ENCODE data around the gene NFKBIA. TPM values are rescaled to one million over a fixed set of nuclear protein-coding genes. Genes with fewer than 3 reads are reported as not detected.
"Not testable (repeated sequence)": the region's sequence is repeated elsewhere in the genome, so short reads cannot be mapped to it uniquely, and the experiment has no call there.

Gene NFKBIA
- total RNA-seq, 2 experiments from 2014 or later = 56.1 to 56.8 TPM

GRCh38 chr14:35389315-35389667, 15.3 kb downstream of the NFKBIA start:
- CTCF ChIA-PET = no interaction called here
- H3K4me1 Mint-ChIP-seq (ENCODE audit: low read depth) = no peaks in the 10 kb centered on the region
- H3K9me3 Mint-ChIP-seq (ENCODE audit: insufficient read depth) = no peaks in the 10 kb centered on the region
- ATAC-seq (no peak), DNase-seq (no peak)
- no peaks in the 10 kb centered on the region for H3K27me3 Mint-ChIP-seq (ENCODE audit: low read depth)
- no peaks in the 10 kb centered on the region for H3K36me3 Mint-ChIP-seq (ENCODE audit: low read depth)
- H3K27ac Mint-ChIP-seq = no peak overlapping the region
- H3K4me3 Mint-ChIP-seq = no peak overlapping the region
- POLR2A ChIA-PET = interaction anchor here (2.0 kb wide), 1 partner anchor 15 kb away, joined by 7 read pairs; the partner anchor contains the start of gene NFKBIA

GRCh38 chr14:35388656-35389314, 15.8 kb downstream of the NFKBIA start:
- no peak for DNase-seq
- H3K27ac Mint-ChIP-seq = no peak overlapping the region
- no peak for ATAC-seq
- CTCF ChIA-PET = no interaction called here
- no peaks in the 10 kb centered on the region for H3K36me3 Mint-ChIP-seq (ENCODE audit: low read depth)
- no peak overlapping the region for H3K4me3 Mint-ChIP-seq
- no peaks in the 10 kb centered on the region for H3K9me3 Mint-ChIP-seq (ENCODE audit: insufficient read depth)
- no peaks in the 10 kb centered on the region for H3K4me1 Mint-ChIP-seq (ENCODE audit: low read depth)
- no peaks in the 10 kb centered on the region for H3K27me3 Mint-ChIP-seq (ENCODE audit: low read depth)
- POLR2A ChIA-PET = interaction anchor here (0.8 to 2.0 kb wide), 2 partner anchors 14 to 16 kb away, joined by 3 to 7 read pairs; partner anchors contain the start of gene NFKBIA

- POLR2A ChIA-PET = interaction anchor here (0.8 to 1.5 kb wide), 2 partner anchors 15 to 17 kb away, joined by 3 to 4 read pairs; partner anchors contain the start of gene NFKBIA
- CTCF ChIA-PET = no interaction called here
- DNase-seq = no peak
- ATAC-seq = no peak
- Mint-ChIP-seq H3K27ac (no peak overlapping the region), H3K27me3 (ENCODE audit: low read depth) (no peaks in the 10 kb centered on the region), H3K4me1 (ENCODE audit: low read depth) (no peaks in the 10 kb centered on the region), H3K4me3 (no peak overlapping the region), H3K36me3 (ENCODE audit: low read depth) (no peaks in the 10 kb centered on the region), H3K9me3 (ENCODE audit: insufficient read depth) (no peaks in the 10 kb centered on the region)
Observed at GRCh38 chr14:35387713-35388579, 16.6 kb downstream of the NFKBIA start.

- ChIA-PET CTCF (interaction anchor here (1.0 kb wide), 1 partner anchor 19 kb away, joined by 3 read pairs; no protein-coding TSS in a partner anchor), POLR2A (interaction anchor here (1.5 kb wide), 1 partner anchor 18 kb away, joined by 4 read pairs; the partner anchor contains the start of gene NFKBIA)
- Mint-ChIP-seq H3K4me1 (ENCODE audit: low read depth) (no peaks in the 10 kb centered on the region), H3K27ac (no peak overlapping the region), H3K9me3 (ENCODE audit: insufficient read depth) (no peaks in the 10 kb centered on the region), H3K4me3 (no peak overlapping the region), H3K27me3 (ENCODE audit: low read depth) (no peaks in the 10 kb centered on the region), H3K36me3 (ENCODE audit: low read depth) (no peaks in the 10 kb centered on the region)
- DNase-seq (no peak), ATAC-seq (no peak)
Observed at GRCh38 chr14:35387219-35387618, 17.3 kb downstream of the NFKBIA start.

GRCh38 chr14:35386673-35387125, 17.9 kb downstream of the NFKBIA start:
- ATAC-seq = no peak
- no peak for DNase-seq
- ChIA-PET POLR2A (interaction anchor here (1.5 kb wide), 1 partner anchor 18 kb away, joined by 4 read pairs; the partner anchor contains the start of gene NFKBIA), CTCF (interaction anchor here (1.0 kb wide), 1 partner anchor 19 kb away, joined by 3 read pairs; no protein-coding TSS in a partner anchor)
- no peaks in the 10 kb centered on the region for H3K36me3 Mint-ChIP-seq (ENCODE audit: low read depth)
- no peaks in the 10 kb centered on the region for H3K4me1 Mint-ChIP-seq (ENCODE audit: low read depth)
- H3K4me3 Mint-ChIP-seq = no peak overlapping the region
- no peaks in the 10 kb centered on the region for H3K27me3 Mint-ChIP-seq (ENCODE audit: low read depth)
- no peaks in the 10 kb centered on the region for H3K9me3 Mint-ChIP-seq (ENCODE audit: insufficient read depth)
- H3K27ac Mint-ChIP-seq = no peak overlapping the region

GRCh38 chr14:35385042-35385839, 19.3 kb downstream of the NFKBIA start:
- CTCF ChIA-PET = no interaction called here

GRCh38 chr14:35384455-35385041, 20.0 kb downstream of the NFKBIA start:
- Mint-ChIP-seq H3K36me3 (ENCODE audit: low read depth) (no peaks in the 10 kb centered on the region), H3K9me3 (ENCODE audit: insufficient read depth) (no peaks in the 10 kb centered on the region), H3K4me1 (ENCODE audit: low read depth) (no peaks in the 10 kb centered on the region), H3K4me3 (no peak overlapping the region), H3K27ac (no peak overlapping the region), H3K27me3 (ENCODE audit: low read depth) (no peaks in the 10 kb centered on the region)
- ATAC-seq (no peak), DNase-seq (no peak)
- ChIA-PET CTCF (no interaction called here), POLR2A (no interaction called here)

More at GRCh38 chr14:35385042-35385839, 19.3 kb downstream of the NFKBIA start:
- no peaks in the 10 kb centered on the region for H3K9me3 Mint-ChIP-seq (ENCODE audit: insufficient read depth)
- no peaks in the 10 kb centered on the region for H3K4me1 Mint-ChIP-seq (ENCODE audit: low read depth)
- ATAC-seq (no peak), DNase-seq (no peak)
- no peak overlapping the region for H3K4me3 Mint-ChIP-seq
- H3K27me3 Mint-ChIP-seq (ENCODE audit: low read depth) = no peaks in the 10 kb centered on the region
- no peaks in the 10 kb centered on the region for H3K36me3 Mint-ChIP-seq (ENCODE audit: low read depth)
- no peak overlapping the region for H3K27ac Mint-ChIP-seq
- POLR2A ChIA-PET = no interaction called here

GRCh38 chr14:35383569-35384454, 20.7 kb downstream of the NFKBIA start:
- ChIA-PET CTCF (no interaction called here), POLR2A (no interaction called here)

GRCh38 chr14:35380794-35381193, 23.8 kb downstream of the NFKBIA start:
- no peak for DNase-seq
- no peak overlapping the region for H3K4me3 Mint-ChIP-seq
- ChIA-PET POLR2A (interaction anchor here (0.8 kb wide), 1 partner anchor 23 kb away, joined by 3 read pairs; no protein-coding TSS in a partner anchor), CTCF (no interaction called here)
- no peaks in the 10 kb centered on the region for H3K36me3 Mint-ChIP-seq (ENCODE audit: low read depth)
- H3K27ac Mint-ChIP-seq = no peak overlapping the region
- ATAC-seq = no peak
- H3K4me1 Mint-ChIP-seq (ENCODE audit: low read depth) = no peaks in the 10 kb centered on the region
- no peaks in the 10 kb centered on the region for H3K27me3 Mint-ChIP-seq (ENCODE audit: low read depth)
- H3K9me3 Mint-ChIP-seq (ENCODE audit: insufficient read depth) = no peaks in the 10 kb centered on the region

More at GRCh38 chr14:35383569-35384454, 20.7 kb downstream of the NFKBIA start:
- Mint-ChIP-seq H3K36me3 (ENCODE audit: low read depth) (no peaks in the 10 kb centered on the region), H3K4me3 (no peak overlapping the region), H3K4me1 (ENCODE audit: low read depth) (no peaks in the 10 kb centered on the region), H3K9me3 (ENCODE audit: insufficient read depth) (no peaks in the 10 kb centered on the region), H3K27ac (no peak overlapping the region), H3K27me3 (ENCODE audit: low read depth) (no peaks in the 10 kb centered on the region)
- no peak for DNase-seq
- ATAC-seq = no peak

- H3K9me3 Mint-ChIP-seq (ENCODE audit: insufficient read depth); CTCF ChIA-PET; H3K4me1 Mint-ChIP-seq (ENCODE audit: low read depth); H3K36me3 Mint-ChIP-seq (ENCODE audit: low read depth); H3K27ac Mint-ChIP-seq; POLR2A ChIA-PET; H3K4me3 Mint-ChIP-seq; ATAC-seq; DNase-seq; H3K27me3 Mint-ChIP-seq (ENCODE audit: low read depth): not testable (repeated sequence)
Observed at GRCh38 chr14:35379234-35379933, 25.2 kb downstream of the NFKBIA start.
